Measurements from ENCODE around the gene C12orf50. TPM values are rescaled to one million over a fixed set of nuclear protein-coding genes. Genes with fewer than 3 reads are reported as not detected.
"Not testable (repeated sequence)": the region's sequence is repeated elsewhere in the genome, so short reads cannot be mapped to it uniquely, and the experiment has no call there.

Gene C12orf50
- total RNA-seq, 1 experiment from 2014 or later: 0.58 TPM

DNA sequence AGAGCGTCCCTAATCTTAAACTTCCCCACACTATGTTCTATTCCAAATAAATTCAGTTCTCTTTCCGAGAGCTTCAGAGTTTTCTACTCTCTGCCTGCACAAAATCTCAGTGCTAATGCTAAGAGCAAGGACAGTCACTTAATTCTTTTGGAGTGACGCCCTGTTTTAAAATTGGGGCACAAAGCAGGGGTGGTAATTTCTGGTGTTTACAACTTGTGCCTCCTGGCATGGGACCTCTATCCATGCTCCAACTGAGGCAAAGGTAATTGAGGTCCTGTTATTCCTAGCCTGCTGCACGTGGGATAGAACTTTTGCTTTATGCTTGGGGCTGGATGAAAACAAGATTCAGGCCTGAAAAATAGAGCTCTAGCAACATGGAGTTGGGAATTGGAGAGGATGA is 22.9 kb downstream of the C12orf50 start:
- in situ Hi-C loops (cut with HindIII; ENCODE audit: low pct_unique_long_range_greater_than_20kb, low sequenced_read_pairs): no loop called here
- DNase-seq (ENCODE audit: low read depth, low spot score): no peak

GRCh38 chr12:88001327-88001726 is 27.9 kb downstream of the C12orf50 start:
- no peak for DNase-seq (ENCODE audit: low read depth, low spot score)
- in situ Hi-C loops (cut with HindIII; ENCODE audit: low pct_unique_long_range_greater_than_20kb, low sequenced_read_pairs): no loop called here

- DNase-seq (ENCODE audit: low read depth, low spot score): peak; percentile 86
- in situ Hi-C loops (cut with HindIII; ENCODE audit: low pct_unique_long_range_greater_than_20kb, low sequenced_read_pairs): no loop called here
These were observed 33.5 kb downstream of the C12orf50 start for GRCh38 chr12:87995581-87996178.

GRCh38 chr12:87991483-87991882 is 37.7 kb downstream of the C12orf50 start:
- in situ Hi-C loops (cut with HindIII; ENCODE audit: low pct_unique_long_range_greater_than_20kb, low sequenced_read_pairs): no loop called here
- no peak for DNase-seq (ENCODE audit: low read depth, low spot score)

- in situ Hi-C loops (cut with HindIII; ENCODE audit: low pct_unique_long_range_greater_than_20kb, low sequenced_read_pairs): no loop called here
- DNase-seq (ENCODE audit: low read depth, low spot score): no peak
These were observed 40.7 kb downstream of the C12orf50 start for GRCh38 chr12:87988534-87988933.

- in situ Hi-C loops (cut with HindIII; ENCODE audit: low pct_unique_long_range_greater_than_20kb, low sequenced_read_pairs): no loop called here
- DNase-seq (ENCODE audit: low read depth, low spot score): no peak
These were observed 44.0 kb downstream of the C12orf50 start for GRCh38 chr12:87985069-87985675.

- no peak for DNase-seq (ENCODE audit: low read depth, low spot score)
- in situ Hi-C loops (cut with HindIII; ENCODE audit: low pct_unique_long_range_greater_than_20kb, low sequenced_read_pairs): no loop called here
These were observed 47.0 kb downstream of the C12orf50 start for GRCh38 chr12:87982208-87982607.

- DNase-seq (ENCODE audit: low read depth, low spot score): no peak
- in situ Hi-C loops (cut with HindIII; ENCODE audit: low pct_unique_long_range_greater_than_20kb, low sequenced_read_pairs): no loop called here
These were observed 47.7 kb downstream of the C12orf50 start for GRCh38 chr12:87981495-87981894.

DNA sequence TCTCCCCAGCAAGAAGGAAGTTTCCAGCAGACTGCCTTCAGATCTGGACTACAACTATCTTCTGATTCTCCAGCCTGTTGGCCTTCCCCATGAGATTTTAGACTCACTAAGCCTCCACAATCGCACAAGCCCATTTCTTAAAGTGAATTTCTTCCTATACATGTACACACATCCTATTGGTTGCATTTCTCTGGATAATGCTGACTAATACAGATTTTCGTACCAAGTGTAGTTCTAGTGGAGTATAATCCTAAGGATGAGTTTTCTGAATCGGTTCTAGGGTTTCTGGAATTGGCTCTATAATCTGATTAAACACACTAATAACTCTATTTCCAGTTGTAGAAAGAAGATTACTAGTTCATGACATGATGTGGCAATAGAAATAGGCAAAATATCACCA is 53.3 kb downstream of the C12orf50 start:
- DNase-seq (ENCODE audit: low read depth, low spot score): no peak
- in situ Hi-C loops (cut with HindIII; ENCODE audit: low pct_unique_long_range_greater_than_20kb, low sequenced_read_pairs): no loop called here

GRCh38 chr12:87967871-87968270 is 61.3 kb downstream of the C12orf50 start:
- in situ Hi-C loops (cut with HindIII; ENCODE audit: low pct_unique_long_range_greater_than_20kb, low sequenced_read_pairs): no loop called here
- no peak for DNase-seq (ENCODE audit: low read depth, low spot score)

DNA sequence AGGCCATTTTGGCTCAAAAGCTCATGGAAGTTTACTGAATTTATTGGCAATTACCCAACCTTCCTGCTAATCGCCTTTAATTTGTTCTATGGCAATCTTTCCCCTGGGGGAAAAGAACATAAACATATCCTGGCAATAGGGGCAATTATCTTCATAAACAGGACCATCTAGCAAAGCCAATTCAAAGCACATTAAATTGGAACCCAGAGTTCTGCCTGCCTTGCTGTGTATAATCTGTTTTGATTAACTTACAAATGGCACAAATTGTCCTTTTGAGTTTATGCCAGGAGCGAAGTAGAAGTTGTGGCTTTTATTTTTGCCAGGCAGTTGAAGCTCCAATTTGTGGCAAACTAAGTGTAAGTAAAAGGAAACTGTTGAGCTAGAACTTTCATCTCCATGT is 68.6 kb downstream of the C12orf50 start:
- in situ Hi-C loops (cut with HindIII; ENCODE audit: low pct_unique_long_range_greater_than_20kb, low sequenced_read_pairs): no loop called here
- DNase-seq (ENCODE audit: low read depth, low spot score): no peak

GRCh38 chr12:87954028-87954427 is 75.2 kb downstream of the C12orf50 start:
- DNase-seq (ENCODE audit: low read depth, low spot score); in situ Hi-C loops (cut with HindIII; ENCODE audit: low pct_unique_long_range_greater_than_20kb, low sequenced_read_pairs): not testable (repeated sequence)

DNA sequence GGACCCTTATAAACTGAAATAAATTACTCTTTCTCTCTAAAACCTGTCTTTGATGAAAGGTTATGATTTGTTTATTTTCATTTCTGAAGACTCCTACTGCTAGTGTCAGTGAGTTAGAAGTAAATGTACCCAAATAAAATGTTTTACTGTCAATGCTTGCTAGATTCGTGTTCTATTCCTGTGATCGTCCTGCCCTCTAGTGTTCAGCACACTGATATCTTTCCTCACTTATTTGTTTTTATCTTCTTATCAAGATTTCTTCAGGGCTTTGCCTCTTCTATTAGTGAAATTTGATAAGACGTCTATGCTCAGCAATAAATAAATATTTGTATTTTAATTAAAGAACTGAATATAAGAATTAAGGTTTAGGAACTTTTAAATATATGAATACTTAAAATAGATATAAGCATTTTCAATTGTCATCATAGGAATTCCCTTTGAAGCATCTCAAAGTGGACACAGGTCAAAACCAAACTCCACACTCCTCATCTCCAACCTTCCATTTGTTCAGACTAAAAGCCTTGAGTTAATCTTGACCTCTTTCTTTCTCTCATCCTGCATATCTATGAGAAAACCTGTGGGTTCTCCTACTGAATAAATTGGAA is 75.8 kb downstream of the C12orf50 start:
- in situ Hi-C loops (cut with HindIII; ENCODE audit: low pct_unique_long_range_greater_than_20kb, low sequenced_read_pairs): no loop called here
- DNase-seq (ENCODE audit: low read depth, low spot score): peak; percentile 75

DNA sequence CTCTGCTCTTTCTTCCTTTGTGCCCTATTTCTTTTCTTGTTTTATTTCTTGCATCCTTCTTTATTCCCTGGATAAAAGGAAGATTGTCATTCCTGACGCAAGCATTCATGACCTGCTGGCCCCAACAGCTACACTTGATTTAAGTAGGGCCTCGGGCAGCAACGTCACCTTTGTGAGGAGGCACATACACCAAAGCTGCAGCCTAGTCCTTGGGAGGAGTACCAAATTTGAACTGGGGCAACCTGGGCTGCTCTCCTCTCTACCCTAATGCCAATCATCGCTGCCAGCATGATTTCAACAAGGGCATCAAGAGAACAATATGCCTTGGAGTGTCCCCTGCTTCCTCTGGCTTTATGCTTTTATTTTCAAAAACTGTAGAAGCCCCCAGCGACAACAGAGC is 76.4 kb downstream of the C12orf50 start:
- in situ Hi-C loops (cut with HindIII; ENCODE audit: low pct_unique_long_range_greater_than_20kb, low sequenced_read_pairs): no loop called here
- peak; percentile 60 for DNase-seq (ENCODE audit: low read depth, low spot score)

GRCh38 chr12:87952223-87952622 is 77.0 kb downstream of the C12orf50 start:
- DNase-seq (ENCODE audit: low read depth, low spot score): no peak
- in situ Hi-C loops (cut with HindIII; ENCODE audit: low pct_unique_long_range_greater_than_20kb, low sequenced_read_pairs): no loop called here

DNA sequence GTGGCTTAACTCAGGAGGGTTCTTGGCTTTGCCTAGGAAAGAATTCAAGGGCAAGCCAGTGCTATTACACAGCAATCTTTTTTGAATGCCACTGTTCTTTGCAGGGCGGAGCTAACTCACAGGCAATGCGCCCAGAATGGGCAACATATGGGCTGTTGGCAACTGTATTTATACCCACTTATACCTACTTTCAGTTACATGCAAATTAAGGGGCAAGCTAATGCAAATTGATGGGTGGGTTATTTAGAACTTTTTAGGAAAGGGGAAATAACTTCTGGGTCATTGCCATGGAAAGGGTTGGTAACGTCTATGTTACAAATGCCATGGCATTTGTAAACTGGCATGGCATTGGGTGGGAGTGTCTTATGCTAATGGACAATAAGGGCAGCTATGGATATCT is 85.4 kb downstream of the C12orf50 start:
- in situ Hi-C loops (cut with HindIII; ENCODE audit: low pct_unique_long_range_greater_than_20kb, low sequenced_read_pairs): no loop called here

GRCh38 chr12:87943023-87943422 is 86.2 kb downstream of the C12orf50 start:
- in situ Hi-C loops (cut with HindIII; ENCODE audit: low pct_unique_long_range_greater_than_20kb, low sequenced_read_pairs): no loop called here
- DNase-seq (ENCODE audit: low read depth, low spot score): peak; percentile 53

More for the DNA sequence above, 85.4 kb downstream of the C12orf50 start:
- peak; percentile 82 for DNase-seq (ENCODE audit: low read depth, low spot score)

GRCh38 chr12:87939182-87939581 is 90.0 kb downstream of the C12orf50 start:
- in situ Hi-C loops (cut with HindIII; ENCODE audit: low pct_unique_long_range_greater_than_20kb, low sequenced_read_pairs): no loop called here
- DNase-seq (ENCODE audit: low read depth, low spot score): no peak

DNA sequence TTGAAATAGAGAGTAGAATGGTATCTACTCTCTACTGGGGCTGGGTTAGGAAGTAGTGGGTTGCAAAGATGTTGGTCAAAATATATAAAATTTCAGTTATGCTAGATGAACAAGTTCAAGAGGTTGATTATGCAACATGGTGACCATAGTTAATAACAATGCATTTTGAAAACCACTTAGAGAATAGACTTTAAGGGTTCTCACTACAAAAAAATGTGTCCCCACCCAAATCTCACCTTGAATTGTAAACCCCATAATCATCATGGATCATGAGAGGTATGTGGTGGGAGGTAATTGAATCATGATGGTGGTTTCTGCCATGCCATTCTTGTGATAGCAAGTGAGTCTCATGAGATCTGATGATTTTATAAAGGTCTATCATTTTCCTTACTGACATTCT is 94.0 kb downstream of the C12orf50 start:
- no peak for DNase-seq (ENCODE audit: low read depth, low spot score)
- in situ Hi-C loops (cut with HindIII; ENCODE audit: low pct_unique_long_range_greater_than_20kb, low sequenced_read_pairs): no loop called here
